Sigmoid colon (tissue), 4 donors: ENCODE measurements around the gene FCN1.

Experiments used
- CTCF ChIP-seq, 4 experiments: fragments of 450-650 bp in 3 of 4; fragments of 200-600 bp in 1 of 4; IDR thresholded peaks; one replicate each; pipeline ENCODE4 v1.5.1; 2016 to 2019; ENCODE audit warnings: antibody characterized with exemption in 4 of 4, mild to moderate bottlenecking in 3 of 4, moderate library complexity in 2 of 4
- POLR2AphosphoS5 ChIP-seq, 4 donors: sonication (generic); formaldehyde crosslinking; IDR thresholded peaks; one replicate each; pipeline ENCODE4 v1.6.1; 2017; ENCODE audit warnings: antibody characterized with exemption in 4 of 4

- TF ChIP-seq CTCF (IDR thresholded peaks at IDR 0.05): no peak
- no peak for TF ChIP-seq POLR2AphosphoS5 (IDR thresholded peaks at IDR 0.05)
Observed at GRCh38 chr9:134867917-134868750, 49.6 kb downstream of the FCN1 start.
